Sigmoid colon (tissue), 3 donors: ENCODE measurements around the gene TUBA8.

Experiments used
- CTCF ChIP-seq, 4 experiments: fragments of 450-650 bp in 3 of 4; fragments of 200-600 bp in 1 of 4; IDR thresholded peaks; one replicate each; pipeline ENCODE4 v1.5.1; 2016 to 2019; ENCODE audit warnings: antibody characterized with exemption in 4 of 4, mild to moderate bottlenecking in 3 of 4, moderate library complexity in 2 of 4
- POLR2A ChIP-seq, 2 donors: fragments of 450-650 bp; IDR thresholded peaks; one replicate each; pipeline ENCODE4 v1.6.1; 2016; ENCODE audit warnings: antibody characterized with exemption in 2 of 2, mild to moderate bottlenecking in 2 of 2, moderate library complexity in 2 of 2

- no peak for TF ChIP-seq CTCF (IDR thresholded peaks at IDR 0.05)
- no peak for TF ChIP-seq POLR2A (IDR thresholded peaks at IDR 0.05)
Observed at GRCh38 chr22:18075101-18075719, 35.4 kb upstream of the TUBA8 start.
